Hepatocyte (in vitro differentiated cells): ENCODE results near the gene ARL2. TPM values are rescaled to one million over a fixed set of nuclear protein-coding genes. Genes with fewer than 3 reads are reported as not detected.

Experiments
- DNase-seq: peaks from one replicate; pipeline ENCODE4 v3.0.0-alpha.2; 2016; ENCODE audit warnings: low spot score
- H2AFZ ChIP-seq: fragments of 200-600 bp; sonication (generic); 2 replicates; pipeline ENCODE4 v1.6.0; 2016; ENCODE audit warnings: antibody characterized with exemption, mild to moderate bottlenecking
- H3K27ac ChIP-seq: fragments of 200-600 bp; sonication (generic); 2 replicates; pipeline ENCODE4 v1.5.1; 2016; ENCODE audit warnings: mild to moderate bottlenecking
- H3K27me3 ChIP-seq: fragments of 200-600 bp; sonication (generic); 2 replicates; pipeline ENCODE4 v1.6.1; 2016
- H3K36me3 ChIP-seq: fragments of 200-600 bp; sonication (generic); replicated peaks from 2 replicates; pipeline ENCODE4 v1.5.1; 2016; ENCODE audit warnings: low read depth; ENCODE audit not compliant: insufficient read depth
- H3K4me1 ChIP-seq: fragments of 200-600 bp; sonication (generic); 2 replicates; pipeline ENCODE4 v1.5.1; 2016; ENCODE audit warnings: mild to moderate bottlenecking, moderate library complexity; ENCODE audit not compliant: insufficient read depth
- H3K4me2 ChIP-seq: fragments of 200-600 bp; sonication (generic); 2 replicates; pipeline ENCODE4 v1.6.0; 2016
- H3K4me3 ChIP-seq: fragments of 200-600 bp; sonication (generic); 2 replicates; pipeline ENCODE4 v1.5.1; 2016; ENCODE audit warnings: mild to moderate bottlenecking
- H3K79me2 ChIP-seq: fragments of 200-600 bp; sonication (generic); 2 replicates; pipeline ENCODE4 v1.6.0; 2017; ENCODE audit warnings: mild to moderate bottlenecking
- H3K9me2 ChIP-seq: fragments of 200-600 bp; sonication (generic); replicated peaks from 2 replicates; pipeline ENCODE4 v1.6.0; 2017; ENCODE audit warnings: mild to moderate bottlenecking; ENCODE audit not compliant: insufficient read depth
- H3K9me3 ChIP-seq: fragments of 200-600 bp; sonication (generic); 2 replicates; pipeline ENCODE4 v1.5.1; 2016; ENCODE audit warnings: low read depth, mild to moderate bottlenecking
- H4K20me1 ChIP-seq: fragments of 200-600 bp; sonication (generic); 2 replicates; pipeline ENCODE4 v1.6.0; 2016; ENCODE audit warnings: mild to moderate bottlenecking; ENCODE audit not compliant: insufficient read depth, poor library complexity, severe bottlenecking
- EZH2 ChIP-seq: fragments of 200-600 bp; sonication (generic); IDR thresholded peaks from 2 replicates; pipeline ENCODE4 v1.6.1; 2016; ENCODE audit warnings: antibody characterized with exemption, mild to moderate bottlenecking, borderline replicate concordance
- EZH2phosphoT487 ChIP-seq: fragments of 200-600 bp; sonication (generic); IDR thresholded peaks from one replicate; pipeline ENCODE4 v1.6.1; 2018; ENCODE audit warnings: antibody characterized with exemption, mild to moderate bottlenecking, low read depth, moderate library complexity; ENCODE audit not compliant: unreplicated experiment, severe bottlenecking
- WGBS: methylation state at CpG from one replicate; pipeline ENCODE4 v1.1.6; 2016; ENCODE audit warnings: low lambda C conversion rate; ENCODE audit errors: missing lambda C conversion rate; 5-methylcytosine and 5-hydroxymethylcytosine counted together
- polyA plus RNA-seq: library from polyadenylated mRNA; unstranded; fragments of >200 nt; fragmentation: Nextera tagmentation; extraction: Ambion mirVana; gene quantifications from 2 replicates; pipeline ENCODE4 v1.2.1, GENCODE V29; 2016
- total RNA-seq: library from RNA; depleted of rRNA; stranded (reverse); fragments of >200 nt; gene quantifications from 2 replicates; pipeline ENCODE4 v1.2.3, GENCODE V29; 2014
- TF ChIP-seq, protein P1 (sequence below): fragments of 200-600 bp; sonication (generic); IDR thresholded peaks from 2 replicates; pipeline ENCODE4 v1.5.1; 2016; ENCODE audit warnings: antibody characterized with exemption, mild to moderate bottlenecking; ENCODE audit not compliant: poor library complexity

ARL2 gene
- total and polyA plus RNA-seq, 2 experiments from 2014 or later = 69.1 to 126 TPM

DNA sequence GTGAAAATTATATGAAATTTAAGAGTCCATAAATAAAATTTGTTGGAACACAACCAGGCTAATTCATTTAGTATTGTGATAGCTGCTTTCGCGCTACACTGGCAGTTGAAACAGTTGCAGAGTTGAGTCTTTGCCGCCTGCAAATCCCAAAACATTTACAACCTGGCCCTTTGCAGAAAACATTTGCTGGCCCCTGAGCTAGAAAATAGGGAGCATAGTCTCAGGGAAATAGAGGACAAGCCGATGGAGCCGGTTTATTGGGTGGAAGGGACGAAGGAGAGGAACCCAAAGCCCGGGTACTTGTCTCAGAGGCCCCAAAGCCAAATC lies 26.5 kb downstream of the ARL2 start:
- Histone ChIP-seq H3K36me3 (no peaks in the 10 kb centered on the region), H2AFZ (peak overlapping the region; percentile 30), H3K27ac (peak overlapping the region; percentile 88), H4K20me1 (no peaks in the 10 kb centered on the region), H3K4me2 (peak overlapping the region; percentile 98), H3K27me3 (no peaks in the 10 kb centered on the region), H3K9me2 (no peaks in the 10 kb centered on the region), H3K4me3 (peak overlapping the region; percentile 94), H3K9me3 (no peaks in the 10 kb centered on the region), H3K4me1 (peaks cover 4% of the 10 kb centered on the region), H3K79me2 (peaks cover 23% of the 10 kb centered on the region)
- no peak for DNase-seq
- 28% methylated on average over 7 of the region's 7 CpGs for WGBS
- TF ChIP-seq EZH2 = no peak
- TF ChIP-seq, protein P1, sequence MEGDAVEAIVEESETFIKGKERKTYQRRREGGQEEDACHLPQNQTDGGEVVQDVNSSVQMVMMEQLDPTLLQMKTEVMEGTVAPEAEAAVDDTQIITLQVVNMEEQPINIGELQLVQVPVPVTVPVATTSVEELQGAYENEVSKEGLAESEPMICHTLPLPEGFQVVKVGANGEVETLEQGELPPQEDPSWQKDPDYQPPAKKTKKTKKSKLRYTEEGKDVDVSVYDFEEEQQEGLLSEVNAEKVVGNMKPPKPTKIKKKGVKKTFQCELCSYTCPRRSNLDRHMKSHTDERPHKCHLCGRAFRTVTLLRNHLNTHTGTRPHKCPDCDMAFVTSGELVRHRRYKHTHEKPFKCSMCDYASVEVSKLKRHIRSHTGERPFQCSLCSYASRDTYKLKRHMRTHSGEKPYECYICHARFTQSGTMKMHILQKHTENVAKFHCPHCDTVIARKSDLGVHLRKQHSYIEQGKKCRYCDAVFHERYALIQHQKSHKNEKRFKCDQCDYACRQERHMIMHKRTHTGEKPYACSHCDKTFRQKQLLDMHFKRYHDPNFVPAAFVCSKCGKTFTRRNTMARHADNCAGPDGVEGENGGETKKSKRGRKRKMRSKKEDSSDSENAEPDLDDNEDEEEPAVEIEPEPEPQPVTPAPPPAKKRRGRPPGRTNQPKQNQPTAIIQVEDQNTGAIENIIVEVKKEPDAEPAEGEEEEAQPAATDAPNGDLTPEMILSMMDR = no peak
- no peak for TF ChIP-seq EZH2phosphoT487

DNA sequence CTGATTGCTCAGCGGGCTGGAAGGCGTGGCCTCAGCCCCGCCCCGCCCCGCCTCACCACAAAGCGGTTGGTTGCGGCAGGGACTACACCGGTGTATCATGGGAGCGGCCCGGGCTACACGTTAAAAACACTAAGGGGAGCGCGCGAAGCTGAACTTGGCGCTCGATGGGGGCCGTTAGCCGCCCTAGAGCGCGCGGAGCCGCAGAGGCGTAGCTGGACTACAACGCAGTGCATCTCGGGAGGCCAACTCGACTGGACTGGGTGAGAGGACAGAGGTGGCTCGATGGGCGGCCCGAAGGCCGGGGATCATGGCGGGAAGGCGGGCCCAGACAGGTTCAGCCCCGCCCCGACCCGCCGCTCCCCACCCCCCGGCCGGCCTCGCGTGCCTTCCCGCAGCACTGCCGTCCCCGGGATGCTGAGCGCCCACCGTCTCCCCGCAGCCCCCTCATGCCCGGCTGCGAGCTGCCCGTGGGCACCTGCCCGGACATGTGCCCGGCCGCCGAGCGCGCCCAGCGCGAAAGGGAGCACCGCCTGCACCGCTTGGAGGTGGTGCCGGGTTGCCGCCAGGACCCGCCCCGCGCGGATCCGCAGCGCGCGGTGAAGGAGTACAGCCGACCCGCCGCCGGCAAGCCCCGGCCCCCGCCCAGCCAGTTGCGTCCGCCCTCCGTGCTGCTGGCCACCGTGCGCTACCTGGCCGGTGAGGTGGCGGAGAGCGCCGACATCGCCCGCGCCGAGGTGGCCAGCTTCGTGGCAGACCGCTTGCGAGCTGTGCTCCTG lies 27.1 kb downstream of the ARL2 start, which contains the start of gene SAC3D1:
SAC3D1 (plus strand) TSS at position 364 of the 776 bp plus-strand sequence; CDS start at position 447, 83 bp downstream.
- no peaks in the 10 kb centered on the region for H3K27me3 ChIP-seq
- H3K9me2 ChIP-seq = no peaks in the 10 kb centered on the region
- H2AFZ ChIP-seq = peak within 1 kb of the TSS; percentile 30
- H3K79me2 ChIP-seq = peaks cover 23% of the 10 kb centered on the region
- peak within 1 kb of the TSS; percentile 88 for H3K27ac ChIP-seq
- peaks cover 4% of the 10 kb centered on the region for H3K4me1 ChIP-seq
- H4K20me1 ChIP-seq = no peaks in the 10 kb centered on the region
- no peaks in the 10 kb centered on the region for H3K9me3 ChIP-seq
- peak within 1 kb of the TSS; percentile 98 for H3K4me2 ChIP-seq
- WGBS = under 1% methylated on average over 54 of the region's 91 CpGs
- H3K4me3 ChIP-seq = peak within 1 kb of the TSS; percentile 94
- TF ChIP-seq EZH2phosphoT487 (no peak), EZH2 (no peak)
- TF ChIP-seq, protein P1 = no peak
- H3K36me3 ChIP-seq = no peaks in the 10 kb centered on the region
- peak; percentile 95 for DNase-seq

DNA sequence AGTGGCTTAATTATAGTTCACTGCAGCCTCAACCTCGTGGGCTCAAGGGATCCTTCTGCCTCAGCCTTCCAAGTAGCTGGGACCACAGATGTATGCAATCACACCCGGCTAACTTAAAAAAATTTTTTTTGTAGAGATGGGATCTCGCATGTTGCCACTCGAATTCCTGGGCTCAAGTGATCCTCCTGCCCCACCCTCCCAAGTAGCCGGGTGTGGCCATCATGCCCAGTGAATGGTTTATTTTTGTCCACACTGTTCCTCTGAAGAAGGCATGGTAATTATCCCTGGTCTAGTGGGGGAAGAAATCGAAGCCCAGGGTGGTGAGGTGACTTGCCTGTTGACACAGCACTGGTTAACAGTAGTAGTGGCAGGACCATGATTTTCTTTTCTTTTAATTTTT lies 28.9 kb downstream of the ARL2 start:
- H3K27ac ChIP-seq = no peak overlapping the region
- H3K9me3 ChIP-seq = no peaks in the 10 kb centered on the region
- WGBS = 90% methylated on average over 6 of the region's 6 CpGs
- H3K4me1 ChIP-seq = peaks cover 4% of the 10 kb centered on the region
- H3K9me2 ChIP-seq = no peaks in the 10 kb centered on the region
- H2AFZ ChIP-seq = no peak overlapping the region
- TF ChIP-seq, protein P1 = no peak
- TF ChIP-seq EZH2phosphoT487 (no peak), EZH2 (no peak)
- no peaks in the 10 kb centered on the region for H4K20me1 ChIP-seq
- no peak overlapping the region for H3K4me2 ChIP-seq
- no peak overlapping the region for H3K4me3 ChIP-seq
- no peak for DNase-seq
- no peaks in the 10 kb centered on the region for H3K36me3 ChIP-seq
- H3K27me3 ChIP-seq = no peaks in the 10 kb centered on the region
- peaks cover 23% of the 10 kb centered on the region for H3K79me2 ChIP-seq
